CD4-positive, alpha-beta T cell treated with Interleukin-12 subunit alpha and Interleukin-12 subunit beta, for 1 hour (primary cell): Measurements from ENCODE around the gene PLXNA4.
"Not testable (repeated sequence)": the region's sequence is repeated elsewhere in the genome, so short reads cannot be mapped to it uniquely, and the experiment has no call there.

Source experiments
- DNase-seq: peaks from one replicate; pipeline ENCODE4 v3.0.0-alpha.2; 2020

PLXNA4 gene

GRCh38 chr7:132187391-132187790 is 388.9 kb downstream of the PLXNA4 start:
- DNase-seq = no peak

GRCh38 chr7:132185150-132185549 is 391.1 kb downstream of the PLXNA4 start:
- DNase-seq = no peak

- DNase-seq = no peak
Measured at GRCh38 chr7:132183781-132184380, 392.4 kb downstream of the PLXNA4 start.

GRCh38 chr7:132182992-132183391 is 393.3 kb downstream of the PLXNA4 start:
- no peak for DNase-seq

- no peak for DNase-seq
Measured at GRCh38 chr7:132181946-132182685, 394.2 kb downstream of the PLXNA4 start.

GRCh38 chr7:132181371-132181770 is 394.9 kb downstream of the PLXNA4 start:
- no peak for DNase-seq

- DNase-seq = no peak
Measured at GRCh38 chr7:132180481-132180880, 395.8 kb downstream of the PLXNA4 start.

GRCh38 chr7:132179681-132180080 is 396.6 kb downstream of the PLXNA4 start:
- no peak for DNase-seq

GRCh38 chr7:132179080-132179430 is 397.2 kb downstream of the PLXNA4 start:
- no peak for DNase-seq

- DNase-seq = not testable (repeated sequence)
Measured at GRCh38 chr7:132178402-132179079, 397.7 kb downstream of the PLXNA4 start.

GRCh38 chr7:132177708-132178401 is 398.4 kb downstream of the PLXNA4 start:
- no peak for DNase-seq

- no peak for DNase-seq
Measured at GRCh38 chr7:132176719-132177118, 399.6 kb downstream of the PLXNA4 start.

- no peak for DNase-seq
Measured at GRCh38 chr7:132171130-132171576, 405.1 kb downstream of the PLXNA4 start.

GRCh38 chr7:132169730-132170129 is 406.5 kb downstream of the PLXNA4 start:
- DNase-seq = no peak

GRCh38 chr7:132168239-132168638 is 408.0 kb downstream of the PLXNA4 start:
- DNase-seq = no peak

GRCh38 chr7:132165695-132166094 is 410.6 kb downstream of the PLXNA4 start:
- DNase-seq = not testable (repeated sequence)

GRCh38 chr7:132164558-132165125 is 411.6 kb downstream of the PLXNA4 start:
- DNase-seq = no peak

- DNase-seq = no peak
Measured at GRCh38 chr7:132162556-132163144, 413.6 kb downstream of the PLXNA4 start.

- DNase-seq = no peak
Measured at GRCh38 chr7:132161976-132162375, 414.3 kb downstream of the PLXNA4 start.

GRCh38 chr7:132161533-132161915 is 414.7 kb downstream of the PLXNA4 start:
- DNase-seq = no peak

GRCh38 chr7:132160611-132161532 is 415.4 kb downstream of the PLXNA4 start:
- DNase-seq = no peak

GRCh38 chr7:132158841-132159240 is 417.4 kb downstream of the PLXNA4 start:
- DNase-seq = no peak
